Esophagus squamous epithelium (tissue), 4 donors: Measurements from ENCODE around the gene UVSSA.

ENCODE experiments used
- CTCF ChIP-seq, 6 experiments: fragments of 450-650 bp in 4 of 6; fragments of 200-600 bp in 2 of 6; sonication (generic) in 2 of 6; IDR thresholded peaks; one replicate each; pipeline ENCODE4 v1.5.1; 2016 to 2019; ENCODE audit warnings: antibody characterized with exemption in 6 of 6, mild to moderate bottlenecking in 4 of 6, moderate library complexity in 4 of 6
- POLR2A ChIP-seq, 4 donors: fragments of 450-650 bp; IDR thresholded peaks; one replicate each; pipeline ENCODE4 v1.6.1; 2017; ENCODE audit warnings: antibody characterized with exemption in 4 of 4, mild to moderate bottlenecking in 4 of 4, moderate library complexity in 3 of 4

GRCh38 chr4:1401409-1402020 is 54.5 kb downstream of the UVSSA start:
- TF ChIP-seq POLR2A (IDR thresholded peaks at IDR 0.05): no peak
- TF ChIP-seq CTCF (IDR thresholded peaks at IDR 0.05): no peak
